ENCODE results near the gene OMD. TPM values are rescaled to one million over a fixed set of nuclear protein-coding genes. Genes with fewer than 3 reads are reported as not detected.
A peak's percentile ranks its signal among the peaks of the same experiment; 100 is the strongest.
"Not testable (repeated sequence)": the region's sequence is repeated elsewhere in the genome, so short reads cannot be mapped to it uniquely, and the experiment has no call there.

The OMD gene
- total and polyA plus RNA-seq, 2 experiments from 2014 or later: not detected

GRCh38 chr9:92414566-92414965, 9.7 kb downstream of the OMD start:
- DNase-seq (ENCODE audit: low read depth in 1 of 2, low spot score in 1 of 2): no peak
- Histone ChIP-seq H3K4me1 (ENCODE audit: low read depth) (no peaks in the 10 kb centered on the region), H3K4me3 (no peak overlapping the region)

DNA sequence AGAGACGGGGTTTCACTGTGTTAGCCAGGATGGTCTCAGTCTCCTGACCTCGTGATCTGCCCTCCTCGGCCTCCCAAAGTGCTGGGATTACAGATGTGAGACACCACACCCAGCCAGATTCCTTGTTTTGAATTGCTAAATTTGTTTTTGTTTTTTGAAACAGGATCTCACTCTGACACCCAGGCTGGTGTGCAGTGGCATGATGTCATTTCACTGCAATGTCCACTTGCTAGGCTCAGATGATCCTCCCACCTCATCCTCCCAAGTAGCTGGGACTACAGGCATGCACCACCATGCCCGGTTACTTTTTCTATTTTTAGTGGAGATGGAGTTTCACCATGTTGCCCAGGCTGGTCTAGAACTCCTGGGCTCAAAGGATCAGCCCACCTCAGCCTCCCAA, 13.1 kb downstream of the OMD start:
- H3K4me3 ChIP-seq; H3K4me1 ChIP-seq (ENCODE audit: low read depth); H3K9me3 ChIP-seq (ENCODE audit: low read depth); H3K27me3 ChIP-seq; DNase-seq (ENCODE audit: low read depth in 1 of 2, low spot score in 1 of 2); H3K27ac ChIP-seq; H3K36me3 ChIP-seq: not testable (repeated sequence)

More at GRCh38 chr9:92414566-92414965, 9.7 kb downstream of the OMD start:
- Histone ChIP-seq H3K27ac (no peak overlapping the region), H3K9me3 (ENCODE audit: low read depth) (no peaks in the 10 kb centered on the region), H3K27me3 (no peaks in the 10 kb centered on the region), H3K36me3 (no peaks in the 10 kb centered on the region)
- TF ChIP-seq, protein P1, sequence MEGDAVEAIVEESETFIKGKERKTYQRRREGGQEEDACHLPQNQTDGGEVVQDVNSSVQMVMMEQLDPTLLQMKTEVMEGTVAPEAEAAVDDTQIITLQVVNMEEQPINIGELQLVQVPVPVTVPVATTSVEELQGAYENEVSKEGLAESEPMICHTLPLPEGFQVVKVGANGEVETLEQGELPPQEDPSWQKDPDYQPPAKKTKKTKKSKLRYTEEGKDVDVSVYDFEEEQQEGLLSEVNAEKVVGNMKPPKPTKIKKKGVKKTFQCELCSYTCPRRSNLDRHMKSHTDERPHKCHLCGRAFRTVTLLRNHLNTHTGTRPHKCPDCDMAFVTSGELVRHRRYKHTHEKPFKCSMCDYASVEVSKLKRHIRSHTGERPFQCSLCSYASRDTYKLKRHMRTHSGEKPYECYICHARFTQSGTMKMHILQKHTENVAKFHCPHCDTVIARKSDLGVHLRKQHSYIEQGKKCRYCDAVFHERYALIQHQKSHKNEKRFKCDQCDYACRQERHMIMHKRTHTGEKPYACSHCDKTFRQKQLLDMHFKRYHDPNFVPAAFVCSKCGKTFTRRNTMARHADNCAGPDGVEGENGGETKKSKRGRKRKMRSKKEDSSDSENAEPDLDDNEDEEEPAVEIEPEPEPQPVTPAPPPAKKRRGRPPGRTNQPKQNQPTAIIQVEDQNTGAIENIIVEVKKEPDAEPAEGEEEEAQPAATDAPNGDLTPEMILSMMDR (IDR thresholded peaks at IDR 0.05; ENCODE audit: low read depth, low read length): no peak

DNA sequence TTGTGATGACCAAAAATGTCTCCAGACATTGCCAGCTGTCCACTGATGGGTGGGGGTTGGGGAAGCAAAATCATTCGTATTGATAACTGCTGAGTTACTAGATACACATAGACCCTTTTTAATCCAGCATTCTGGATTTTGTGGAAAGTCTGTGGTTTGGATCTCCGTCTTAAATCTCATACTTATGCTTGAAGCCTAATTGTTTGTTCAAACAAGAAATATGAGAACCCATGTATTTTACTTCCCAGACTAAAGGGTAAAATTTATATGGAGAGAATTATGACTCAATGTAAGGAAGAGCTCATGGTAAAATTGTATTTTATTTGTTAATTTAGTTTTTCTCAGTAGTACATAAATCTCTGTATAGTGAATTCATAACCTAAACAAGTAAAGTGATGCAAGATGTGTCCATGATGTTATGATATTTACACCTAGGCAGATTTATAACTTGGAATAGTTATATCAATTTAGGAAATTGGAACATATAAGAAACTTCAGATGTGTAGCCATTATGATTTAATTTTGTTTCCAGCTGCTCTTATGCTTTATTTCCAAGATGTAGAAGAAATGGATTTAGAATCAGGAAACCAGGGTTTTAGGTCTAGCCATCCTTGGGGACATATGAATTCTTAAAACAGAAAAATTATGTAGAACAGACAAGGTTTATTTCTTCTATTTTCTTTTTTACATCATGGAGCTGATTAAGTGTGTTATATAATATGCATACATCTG, 15.4 kb downstream of the OMD start:
- TF ChIP-seq, protein P1 (IDR thresholded peaks at IDR 0.05; ENCODE audit: low read depth, low read length): no peak
- H3K27ac ChIP-seq: no peak overlapping the region
- no peak for DNase-seq (ENCODE audit: low read depth in 1 of 2, low spot score in 1 of 2)
- no peaks in the 10 kb centered on the region for H3K4me1 ChIP-seq (ENCODE audit: low read depth)
- H3K4me3 ChIP-seq: no peak overlapping the region
- H3K9me3 ChIP-seq (ENCODE audit: low read depth): no peaks in the 10 kb centered on the region
- H3K27me3 ChIP-seq: no peaks in the 10 kb centered on the region
- H3K36me3 ChIP-seq: no peaks in the 10 kb centered on the region

- no peaks in the 10 kb centered on the region for H3K4me1 ChIP-seq (ENCODE audit: low read depth)
- DNase-seq (ENCODE audit: low read depth in 1 of 2, low spot score in 1 of 2): no peak
- H3K27ac ChIP-seq: no peak overlapping the region
- TF ChIP-seq, protein P1 (IDR thresholded peaks at IDR 0.05; ENCODE audit: low read depth, low read length): no peak
- no peaks in the 10 kb centered on the region for H3K36me3 ChIP-seq
- H3K9me3 ChIP-seq (ENCODE audit: low read depth): no peaks in the 10 kb centered on the region
- no peaks in the 10 kb centered on the region for H3K27me3 ChIP-seq
- no peak overlapping the region for H3K4me3 ChIP-seq
Measured at GRCh38 chr9:92407818-92408217, 16.5 kb downstream of the OMD start.

DNA sequence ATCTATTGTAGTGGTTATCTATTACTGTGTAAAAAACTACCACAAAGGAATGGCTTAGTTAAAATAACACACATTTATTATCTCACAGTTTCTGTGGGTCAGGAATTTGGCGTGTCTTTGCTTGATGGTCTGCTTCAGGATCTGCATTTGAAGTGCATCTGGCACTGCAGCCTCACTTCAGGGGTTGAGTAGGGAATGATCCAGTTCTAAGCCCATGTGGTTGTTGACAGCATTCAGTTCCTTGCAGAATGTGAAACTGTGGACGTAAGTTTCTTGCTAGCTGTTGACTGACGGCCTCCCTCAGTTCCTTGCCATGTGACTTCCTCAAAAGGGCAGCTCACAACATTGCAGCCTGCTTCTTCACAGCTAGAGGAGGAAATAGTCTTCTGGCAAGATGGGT, 17.8 kb downstream of the OMD start:
- TF ChIP-seq, protein P1 (IDR thresholded peaks at IDR 0.05; ENCODE audit: low read depth, low read length): no peak
- no peak overlapping the region for H3K27ac ChIP-seq

DNA sequence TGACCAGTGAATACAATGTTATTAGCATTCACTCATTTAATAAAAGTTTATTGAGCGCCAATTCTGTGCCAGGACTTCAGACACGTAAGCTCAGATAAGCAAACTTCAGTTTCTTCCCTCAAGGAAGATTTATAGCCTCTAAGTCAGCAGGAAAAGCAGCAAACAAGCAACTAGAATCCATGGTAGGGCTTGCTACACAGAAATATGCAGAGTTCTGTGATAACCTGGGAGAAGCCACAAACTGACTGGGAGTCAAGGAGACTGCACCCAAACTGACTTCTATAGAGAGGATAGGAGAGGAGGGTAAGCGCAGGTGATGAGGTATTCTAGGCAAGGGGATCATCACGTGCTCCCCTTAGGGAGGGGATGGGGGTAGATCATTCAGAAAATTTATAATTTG, 18.5 kb downstream of the OMD start:
- H3K4me3 ChIP-seq: no peak overlapping the region
- H3K27me3 ChIP-seq: no peaks in the 10 kb centered on the region
- no peaks in the 10 kb centered on the region for H3K4me1 ChIP-seq (ENCODE audit: low read depth)
- no peak overlapping the region for H3K27ac ChIP-seq
- H3K9me3 ChIP-seq (ENCODE audit: low read depth): no peaks in the 10 kb centered on the region
- TF ChIP-seq, protein P1 (IDR thresholded peaks at IDR 0.05; ENCODE audit: low read depth, low read length): no peak
- H3K36me3 ChIP-seq: no peaks in the 10 kb centered on the region
- DNase-seq (ENCODE audit: low read depth in 1 of 2, low spot score in 1 of 2): no peak

More for the DNA sequence above, 17.8 kb downstream of the OMD start:
- Histone ChIP-seq H3K4me1 (ENCODE audit: low read depth) (no peaks in the 10 kb centered on the region), H3K9me3 (ENCODE audit: low read depth) (no peaks in the 10 kb centered on the region), H3K36me3 (no peaks in the 10 kb centered on the region), H3K4me3 (no peak overlapping the region), H3K27me3 (no peaks in the 10 kb centered on the region)
- peak in 1 of 2 donors; percentile 54 for DNase-seq (ENCODE audit: low read depth in 1 of 2, low spot score in 1 of 2)
